H1 (cell line): ENCODE measurements around the gene COMMD7. TPM values are rescaled to one million over a fixed set of nuclear protein-coding genes. Genes with fewer than 3 reads are reported as not detected.

ENCODE experiments used
- CTCF ChIA-PET: fragments of 300-600 bp; sonication (Branson Sonifier 250); formaldehyde crosslinking; loops from one replicate; lab custom pipeline; 2021; ENCODE audit not compliant: partially characterized antibody; lab: Charles Lee
- POLR2A ChIA-PET: fragments of 300-600 bp; sonication (Branson Sonifier 250); formaldehyde crosslinking; loops from one replicate; lab custom pipeline; 2021; ENCODE audit warnings: inconsistent platforms; ENCODE audit not compliant: partially characterized antibody; lab: Charles Lee
- DNase-seq, 2 experiments: peaks; one replicate each; pipeline versions ENCODE4 v3.0.0 to v3.0.0-alpha.2; 2010 to 2022; ENCODE audit warnings: low spot score in 2 of 2, low read depth in 1 of 2, mixed read lengths in 1 of 2
- FAIRE-seq: peaks from 2 replicates; lab custom pipeline; 2011; peaks lifted over from hg19 to GRCh38; lab: Jason Lieb, UNC
- H2AFZ ChIP-seq: 2 replicates; pipeline ENCODE4 v1.8.1; 2012; ENCODE audit warnings: low read length, inconsistent platforms
- H2AK5ac ChIP-seq: 2 replicates; pipeline ENCODE4 v1.6.1; 2013; ENCODE audit warnings: low read depth, low read length
- H2BK120ac ChIP-seq: replicated peaks from 2 replicates; pipeline ENCODE3; 2013; ENCODE audit warnings: low read depth, low read length, inconsistent platforms
- H2BK12ac ChIP-seq: 2 replicates; pipeline ENCODE4 v1.6.1; 2013; ENCODE audit warnings: low read depth, low read length
- H2BK15ac ChIP-seq: 2 replicates; pipeline ENCODE4 v1.6.1; 2013; ENCODE audit warnings: low read length
- H2BK20ac ChIP-seq: 2 replicates; pipeline ENCODE4 v1.6.1; 2013; ENCODE audit warnings: low read length
- H2BK5ac ChIP-seq: 2 replicates; pipeline ENCODE4 v1.6.1; 2013; ENCODE audit warnings: low read depth, low read length
- H3K14ac ChIP-seq: 2 replicates; pipeline ENCODE4 v1.6.1; 2013; ENCODE audit warnings: inconsistent platforms; ENCODE audit not compliant: insufficient read length
- H3K18ac ChIP-seq: 2 replicates; pipeline ENCODE4 v1.6.1; 2013; ENCODE audit warnings: low read length; ENCODE audit errors: extremely low read depth
- H3K23ac ChIP-seq: 2 replicates; pipeline ENCODE4 v1.6.1; 2013; ENCODE audit warnings: inconsistent platforms; ENCODE audit not compliant: insufficient read length
- H3K23me2 ChIP-seq: 2 replicates; pipeline ENCODE4 v1.6.1; 2013; ENCODE audit warnings: low read depth, low read length
- H3K27ac ChIP-seq: 2 replicates; pipeline ENCODE4 v1.6.1; 2011; ENCODE audit warnings: low read depth, low read length, inconsistent platforms
- H3K27me3 ChIP-seq, 4 experiments: replicated peaks in 1 of 4; 1 replicate in 1 of 4; 2 replicates in 3 of 4; pipeline versions ENCODE4 v1.6.1 to v1.8.1; 2011 to 2013; ENCODE audit warnings: low read length in 3 of 4, mild to moderate bottlenecking in 3 of 4, inconsistent platforms in 2 of 4, mixed read lengths in 2 of 4, moderate library complexity in 1 of 4; ENCODE audit not compliant: control insufficient read depth in 3 of 4, insufficient read depth in 3 of 4; ENCODE audit errors: extremely low read depth in 1 of 4
- H3K36me3 ChIP-seq, 4 experiments: 2 replicates each; pipeline versions ENCODE4 v1.6.1 to v1.8.1; 2011 to 2013; ENCODE audit warnings: mild to moderate bottlenecking in 4 of 4, low read length in 3 of 4, moderate library complexity in 2 of 4, control low read depth in 1 of 4, inconsistent platforms in 1 of 4; ENCODE audit not compliant: insufficient read depth in 4 of 4, control insufficient read depth in 2 of 4
- H3K4ac ChIP-seq: replicated peaks from 2 replicates; pipeline ENCODE3; 2013; ENCODE audit warnings: low read length, low read depth, mixed read lengths, inconsistent platforms; ENCODE audit not compliant: insufficient read length
- H3K4me1 ChIP-seq, 4 experiments: replicated peaks in 1 of 4; 1 replicate in 1 of 4; 2 replicates in 3 of 4; pipeline versions ENCODE4 v1.6.1 to v1.8.1; 2011 to 2013; ENCODE audit warnings: low read length in 3 of 4, inconsistent platforms in 2 of 4, mixed read lengths in 1 of 4; ENCODE audit not compliant: insufficient read depth in 4 of 4, control insufficient read depth in 3 of 4
- H3K4me2 ChIP-seq, 2 experiments: 2 replicates each; pipeline versions ENCODE4 v1.6.1 to v1.8.1; 2011 to 2013; ENCODE audit warnings: low read depth in 2 of 2, low read length in 2 of 2, control low read depth in 1 of 2, inconsistent platforms in 1 of 2, mild to moderate bottlenecking in 1 of 2; ENCODE audit not compliant: insufficient read depth in 1 of 2
- H3K4me3 ChIP-seq, 4 experiments: fragments of 200-600, 300-600 bp in 1 of 4; sonication (generic), shearing (Covaris generic), sonication (Bioruptor Twin) in 1 of 4; 2 replicates each; pipeline versions ENCODE4 v1.5.1 to v1.8.1; 2011 to 2016; ENCODE audit warnings: low read length in 4 of 4, low read depth in 3 of 4, control low read depth in 2 of 4, inconsistent platforms in 2 of 4, mild to moderate bottlenecking in 2 of 4, mixed read lengths in 1 of 4, moderate library complexity in 1 of 4; ENCODE audit not compliant: insufficient read depth in 2 of 4; ENCODE audit errors: extremely low read depth in 1 of 4
- H3K56ac ChIP-seq: replicated peaks from 2 replicates; pipeline ENCODE3; 2013; ENCODE audit warnings: low read depth, mild to moderate bottlenecking, mixed read lengths, low read length, inconsistent platforms; ENCODE audit not compliant: insufficient read length
- H3K79me1 ChIP-seq: 2 replicates; pipeline ENCODE4 v1.6.1; 2013; ENCODE audit warnings: low read depth, low read length, control low read depth
- H3K79me2 ChIP-seq, 2 experiments: 2 replicates each; pipeline versions ENCODE4 v1.6.1 to v1.8.1; 2012 to 2013; ENCODE audit warnings: low read length in 2 of 2, mild to moderate bottlenecking in 2 of 2, inconsistent platforms in 1 of 2; ENCODE audit not compliant: insufficient read depth in 2 of 2, control insufficient read depth in 1 of 2
- H3K9ac ChIP-seq, 4 experiments: replicated peaks in 1 of 4; 1 replicate in 1 of 4; 2 replicates in 3 of 4; pipeline versions ENCODE4 v1.6.1 to v1.8.1; 2011 to 2013; ENCODE audit warnings: low read depth in 3 of 4, low read length in 3 of 4, control low read depth in 2 of 4, mild to moderate bottlenecking in 2 of 4, moderate library complexity in 2 of 4, inconsistent platforms in 1 of 4; ENCODE audit errors: extremely low read depth in 1 of 4
- H3K9me3 ChIP-seq, 2 experiments: 2 replicates each; pipeline versions ENCODE4 v1.6.1 to v1.8.1; 2012 to 2013; ENCODE audit warnings: mild to moderate bottlenecking in 2 of 2, moderate library complexity in 2 of 2, control low read depth in 1 of 2, inconsistent platforms in 1 of 2, low read depth in 1 of 2, low read length in 1 of 2, mixed read lengths in 1 of 2; ENCODE audit not compliant: insufficient read depth in 2 of 2
- H4K20me1 ChIP-seq, 2 experiments: replicated peaks in 1 of 2; 2 replicates each; pipeline versions ENCODE3 to v1.8.1; 2011 to 2013; ENCODE audit warnings: inconsistent platforms in 2 of 2, low read length in 2 of 2, mild to moderate bottlenecking in 1 of 2; ENCODE audit not compliant: insufficient read depth in 2 of 2, control insufficient read depth in 1 of 2
- H4K5ac ChIP-seq: 2 replicates; pipeline ENCODE4 v1.6.1; 2013; ENCODE audit warnings: low read length, low read depth, mixed read lengths, inconsistent platforms; ENCODE audit not compliant: insufficient read length
- H4K8ac ChIP-seq: 2 replicates; pipeline ENCODE4 v1.8.0; 2013; ENCODE audit warnings: mild to moderate bottlenecking, moderate library complexity, low read length, inconsistent platforms; ENCODE audit not compliant: insufficient read depth; ENCODE audit errors: extremely low read depth
- H4K91ac ChIP-seq: replicated peaks from 2 replicates; pipeline ENCODE3; 2013; ENCODE audit warnings: low read length, mixed read lengths, inconsistent platforms; ENCODE audit not compliant: insufficient read length
- BACH1 ChIP-seq: IDR thresholded peaks from 2 replicates; pipeline ENCODE4 v1.6.1; 2012; ENCODE audit warnings: low read length, improper control_type of control experiment
- CBX5 ChIP-seq: fragments of 300-800, 300-1000 bp; sonication (generic); IDR thresholded peaks from 2 replicates; pipeline ENCODE4 v1.7.1; 2016; ENCODE audit warnings: antibody characterized with exemption, low read length, low read depth
- CTBP2 ChIP-seq: IDR thresholded peaks from 2 replicates; pipeline ENCODE4 v1.7.0; 2011; ENCODE audit warnings: borderline replicate concordance, mild to moderate bottlenecking, moderate library complexity, mixed read lengths, low read length; ENCODE audit not compliant: insufficient read depth, insufficient read length
- EP300 ChIP-seq, 2 experiments: IDR thresholded peaks; 1 replicate in 1 of 2; 2 replicates in 1 of 2; pipeline ENCODE4 v1.6.1; 2011 to 2012; ENCODE audit warnings: low read depth in 2 of 2, low read length in 2 of 2, mild to moderate bottlenecking in 2 of 2, borderline replicate concordance in 1 of 2, inconsistent platforms in 1 of 2, moderate library complexity in 1 of 2
- EZH2 ChIP-seq: fragments of 200-600 bp; sonication (generic); IDR thresholded peaks from 2 replicates; pipeline ENCODE4 v1.7.1; 2012; ENCODE audit warnings: low read depth, mild to moderate bottlenecking, moderate library complexity, low read length, inconsistent platforms; ENCODE audit not compliant: severe bottlenecking
- HDAC6 ChIP-seq: IDR thresholded peaks from one replicate; pipeline ENCODE4 v1.7.1; 2012; ENCODE audit warnings: low read depth, mild to moderate bottlenecking, inconsistent platforms, low read length, moderate library complexity
- JUND ChIP-seq: IDR thresholded peaks from 2 replicates; pipeline ENCODE4 v1.6.1; 2011; ENCODE audit warnings: mild to moderate bottlenecking, improper control_type of control experiment, low read length
- PHF8 ChIP-seq: fragments of 200-600 bp; sonication (generic); conservative IDR thresholded peaks from 2 replicates; pipeline ENCODE4 v1.7.1; 2012; ENCODE audit warnings: low read depth, mild to moderate bottlenecking, inconsistent platforms, low read length, moderate library complexity
- RAD21 ChIP-seq, 2 experiments: IDR thresholded peaks in 1 of 2; conservative IDR thresholded peaks in 1 of 2; 2 replicates each; pipeline ENCODE4 v1.6.1; 2011; ENCODE audit warnings: low read depth in 2 of 2, low read length in 2 of 2, improper control_type of control experiment in 1 of 2, inconsistent platforms in 1 of 2, mild to moderate bottlenecking in 1 of 2, moderate library complexity in 1 of 2
- RXRA ChIP-seq: IDR thresholded peaks from 2 replicates; pipeline ENCODE4 v1.6.1; 2011; ENCODE audit warnings: low read depth, mild to moderate bottlenecking, low read length, moderate library complexity; ENCODE audit not compliant: insufficient read depth
- SIN3A ChIP-seq, 2 experiments: IDR thresholded peaks in 1 of 2; conservative IDR thresholded peaks in 1 of 2; 2 replicates each; pipeline ENCODE4 v1.6.1; 2011 to 2012; ENCODE audit warnings: low read length in 2 of 2, improper control_type of control experiment in 1 of 2, low read depth in 1 of 2, mild to moderate bottlenecking in 1 of 2
- SRF ChIP-seq: IDR thresholded peaks from 2 replicates; pipeline ENCODE4 v1.6.1; 2011; ENCODE audit warnings: mild to moderate bottlenecking, low read depth, low read length, moderate library complexity
- SUZ12 ChIP-seq: fragments of 200-600 bp; sonication (generic); IDR thresholded peaks from 2 replicates; pipeline ENCODE4 v1.6.1; 2012; ENCODE audit warnings: mild to moderate bottlenecking, inconsistent platforms, low read length, moderate library complexity, mixed read lengths
- WGBS, 2 experiments: shearing (Covaris generic) in 1 of 2; methylation state at CpG; one replicate each; pipeline versions ENCODE4 v1.1.6 to v1.1.7; 2013 to 2015; ENCODE audit warnings: low lambda C conversion rate in 2 of 2, mixed read lengths in 2 of 2, inconsistent platforms in 1 of 2, low coverage in 1 of 2, missing lambda C conversion rate in 1 of 2; ENCODE audit not compliant: insufficient replicate concordance in 2 of 2, insufficient coverage in 1 of 2, insufficient read length in 1 of 2; ENCODE audit errors: extremely low coverage in 1 of 2, missing lambda C conversion rate in 1 of 2; 5-methylcytosine and 5-hydroxymethylcytosine counted together
- polyA plus RNA-seq, 7 experiments: library from polyadenylated mRNA; depleted of rRNA in 3 of 7; stranded (reverse) in 5 of 7; unstranded in 2 of 7; fragments of >200 nt in 5 of 7; fragments of 200-250 nt in 2 of 7; gene quantifications; 1 replicate in 5 of 7; 2 replicates in 1 of 7; 4 replicates in 1 of 7; pipeline versions ENCODE4 v1.2.1 to v1.2.3, GENCODE V29; 2011 to 2013; ENCODE audit warnings: missing spikeins in 2 of 7, mixed read lengths in 2 of 7
- total RNA-seq: library from RNA; stranded (reverse); fragmentation: NEBNext Ultra II Directional; extraction: Animal tissue kit (Norgen Biotek cat#: 25700); gene quantifications from 2 replicates; pipeline ENCODE4 v1.2.1, GENCODE V29; 2021

The COMMD7 gene
- total and polyA plus RNA-seq, 2 of the 8 experiments (the other 6 are each of a cell fraction or from before 2014, with no cell fraction given), result 39.4 to 48.9 TPM

DNA sequence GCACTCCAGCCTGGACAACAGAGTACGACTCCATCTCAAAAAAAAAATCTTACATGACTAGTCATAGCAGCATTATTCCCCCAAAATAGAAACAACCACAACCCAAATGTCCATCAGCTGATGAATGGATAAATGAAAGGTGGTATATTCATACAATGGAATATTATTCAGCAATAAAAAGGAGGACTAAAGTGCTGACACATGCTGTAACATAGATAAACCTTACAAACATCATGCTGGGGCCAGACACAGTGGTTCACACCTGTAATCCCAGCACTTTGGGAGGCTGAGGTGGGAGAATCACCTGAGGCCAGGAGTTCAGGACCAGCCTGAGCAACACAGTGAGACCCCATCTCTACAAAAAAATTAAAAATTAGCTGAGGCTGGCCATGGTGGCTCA lies 86.4 kb downstream of the COMMD7 start:
- ChIA-PET CTCF (interaction anchor here (0.7 to 3.4 kb wide), 3 partner anchors 8 to 136 kb away, joined by 3 to 12 read pairs (median 7); no protein-coding TSS in a partner anchor), POLR2A (interaction anchor here (1.5 kb wide), 1 partner anchor 8 kb away, joined by 3 read pairs; no protein-coding TSS in a partner anchor)
- no peak overlapping the region for H3K4me3 ChIP-seq
- H4K5ac ChIP-seq, result no peak overlapping the region
- no peaks in the 10 kb centered on the region for H3K79me1 ChIP-seq
- no peak overlapping the region for H3K23ac ChIP-seq
- H2BK20ac ChIP-seq, result no peak overlapping the region
- no peaks in the 10 kb centered on the region for H3K79me2 ChIP-seq
- no peaks in the 10 kb centered on the region for H3K9me3 ChIP-seq
- 100% methylated on average over 1 of the region's 1 CpG; no CpG with 5 or more reads in 1 of the 2 experiments for WGBS, 2 experiments
- no peaks in the 10 kb centered on the region for H3K36me3 ChIP-seq
- no peak overlapping the region for H2AK5ac ChIP-seq
- H3K4me2 ChIP-seq, result no peak overlapping the region
- no peak overlapping the region for H3K27ac ChIP-seq
- H2BK5ac ChIP-seq, result no peak overlapping the region
- H2BK120ac ChIP-seq, result no peak overlapping the region
- DNase-seq (no peak), FAIRE-seq (no peak)
- no peak overlapping the region for H2AFZ ChIP-seq
- H3K4me1 ChIP-seq, result peaks cover 0 to 4% (median 0%) of the 10 kb centered on the region in 4 experiments; a peak in 2 of 7 replicates
- no peaks in the 10 kb centered on the region; a peak in 1 of 7 replicates for H3K27me3 ChIP-seq
- no peak overlapping the region for H3K4ac ChIP-seq
- H3K56ac ChIP-seq, result no peak overlapping the region
- no peak overlapping the region for H3K18ac ChIP-seq
- H4K91ac ChIP-seq, result no peak overlapping the region
- H3K9ac ChIP-seq, result no peak overlapping the region
- H3K23me2 ChIP-seq, result no peaks in the 10 kb centered on the region
- no peaks in the 10 kb centered on the region for H4K20me1 ChIP-seq
- no peak overlapping the region for H2BK12ac ChIP-seq
- no peak overlapping the region for H3K14ac ChIP-seq
- no peak overlapping the region for H2BK15ac ChIP-seq
- H4K8ac ChIP-seq, result no peak overlapping the region
- TF ChIP-seq SUZ12 (no peak), PHF8 (no peak), RAD21 (IDR thresholded peaks at IDR 0.05 in 1 of 2, conservative IDR thresholded peaks at IDR 0.05 in 1 of 2; ENCODE audit: low read depth in 2 of 2, low read length in 2 of 2) (no peak), CTBP2 (no peak), BACH1 (no peak), EP300 (IDR thresholded peaks at IDR 0.05; ENCODE audit: borderline replicate concordance in 1 of 2, low read depth in 2 of 2, low read length in 2 of 2) (no peak), SRF (no peak), HDAC6 (no peak), RXRA (no peak), SIN3A (conservative IDR thresholded peaks at IDR 0.05 in 1 of 2, IDR thresholded peaks at IDR 0.05 in 1 of 2; ENCODE audit: low read depth in 1 of 2, low read length in 2 of 2) (no peak), CBX5 (no peak), JUND (no peak), EZH2 (no peak)
